ENCODE data around the gene ADCY1. TPM values are rescaled to one million over a fixed set of nuclear protein-coding genes. Genes with fewer than 3 reads are reported as not detected.

Gene ADCY1
- total RNA-seq, 4 donors from 2014 or later = 0.15 to 0.72 (median 0.26) TPM

DNA sequence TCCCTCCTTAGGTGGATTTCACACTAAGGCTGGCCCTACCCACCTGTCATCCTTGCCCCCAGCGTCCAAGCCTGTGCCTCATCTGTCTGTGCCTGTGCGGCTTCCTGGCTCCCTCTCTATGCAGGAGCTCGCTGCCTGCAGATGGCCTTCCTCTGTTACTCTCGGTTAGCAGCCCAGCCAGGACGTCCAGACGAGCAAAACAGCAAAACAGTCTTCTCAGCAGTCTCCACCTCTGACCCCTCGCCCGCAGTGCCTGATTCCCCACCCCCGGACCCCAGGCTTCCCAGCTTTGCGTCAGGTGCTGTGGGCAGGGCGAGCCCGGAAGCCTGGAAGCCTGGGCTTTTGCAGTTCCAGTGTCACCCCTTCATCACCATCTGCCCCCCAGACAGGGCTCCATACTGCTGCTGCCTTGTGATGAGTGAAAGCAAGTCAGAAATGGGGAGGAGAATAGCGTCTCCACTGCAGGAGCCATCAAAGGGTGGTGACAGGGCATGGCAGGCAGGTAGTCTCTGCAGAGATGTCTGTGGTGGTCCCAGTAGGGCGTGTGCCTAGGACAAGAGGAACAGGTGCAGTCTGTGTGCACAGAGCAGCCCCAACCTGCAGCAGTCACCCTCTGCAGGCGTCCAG lies 88.5 kb downstream of the ADCY1 start:
- Histone ChIP-seq H3K4me3 (no peak overlapping the region), H3K36me3 (no peaks in the 10 kb centered on the region), H3K4me1 (no peaks in the 10 kb centered on the region), H3K27ac (no peak overlapping the region), H3K27me3 (no peaks in the 10 kb centered on the region), H3K9me3 (no peaks in the 10 kb centered on the region)
- DNase-seq (ENCODE audit: low spot score in 2 of 2) = peak in 1 of 2 donors; percentile 49
- no peak for TF ChIP-seq EP300 (IDR thresholded peaks at IDR 0.05)
- WGBS = 90% methylated on average over 15 of the region's 15 CpGs

DNA sequence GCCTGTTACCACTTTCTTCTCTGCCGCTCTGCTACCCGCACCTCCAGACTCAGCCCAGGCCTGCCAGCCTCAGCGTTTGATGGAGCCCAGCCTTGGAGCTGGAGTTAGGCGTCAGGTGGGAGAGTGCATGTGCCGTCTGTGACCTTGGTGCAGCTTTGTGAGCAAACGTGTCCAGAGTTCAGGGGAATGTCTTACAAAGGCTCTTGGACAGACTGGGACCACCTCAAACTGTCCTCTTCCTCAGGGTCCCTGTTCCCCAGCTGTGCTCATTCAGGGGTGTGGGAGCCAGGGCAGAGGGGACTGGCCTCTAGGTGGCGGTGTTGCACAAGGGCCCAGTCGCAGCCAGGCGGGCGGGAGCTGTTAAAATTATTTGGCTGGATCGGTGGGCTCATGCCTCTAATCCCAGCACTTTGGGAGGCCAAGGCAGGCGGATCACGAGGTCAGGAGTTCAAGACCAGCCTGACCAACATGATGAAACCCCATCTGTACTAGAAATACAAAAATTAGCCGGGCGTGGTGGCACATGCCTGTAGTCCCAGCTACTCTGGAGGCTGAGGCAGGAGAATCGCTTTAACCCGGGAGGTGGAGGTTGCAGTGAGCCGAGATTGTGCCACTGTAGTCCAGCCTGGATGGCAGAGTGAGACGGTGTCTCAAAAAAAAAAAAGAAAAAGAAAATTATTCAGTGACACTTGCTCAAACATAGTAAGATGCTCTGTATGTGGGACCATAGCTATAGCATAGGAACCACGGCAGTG lies 89.2 kb downstream of the ADCY1 start:
- 84% methylated on average over 19 of the region's 20 CpGs for WGBS

DNA sequence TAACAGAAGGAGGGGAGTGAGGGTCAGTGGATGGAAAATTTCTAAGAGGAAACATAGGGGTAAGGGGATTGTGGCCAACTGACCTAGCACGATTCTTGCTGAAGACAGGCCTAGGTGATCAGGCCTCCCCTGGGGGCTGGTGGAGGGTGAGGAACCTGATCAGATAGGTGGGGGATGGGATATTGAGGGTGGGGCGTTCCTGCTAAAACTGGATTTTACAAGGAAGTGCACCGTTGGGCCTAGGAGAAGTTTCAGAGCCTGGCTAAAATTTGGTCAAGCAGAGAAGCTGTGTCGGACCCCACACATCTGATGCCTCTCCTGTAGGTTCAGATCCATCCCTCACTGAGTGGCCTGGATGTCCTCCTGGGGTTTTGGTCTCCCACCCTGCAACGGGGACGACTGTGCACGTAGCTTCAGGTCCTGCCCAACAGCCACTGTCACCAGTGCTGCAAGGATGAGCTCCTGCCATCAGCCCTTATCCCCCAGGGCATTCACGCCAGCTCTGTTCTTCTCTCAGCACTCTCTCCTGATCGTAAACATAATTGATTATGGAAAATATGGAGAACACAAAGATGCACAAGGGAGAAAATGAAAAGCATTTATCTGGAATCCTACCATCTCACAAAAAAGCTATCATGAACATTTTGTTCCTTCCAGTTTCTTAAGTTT lies 89.9 kb downstream of the ADCY1 start:
- Histone ChIP-seq H3K9me3 (no peaks in the 10 kb centered on the region), H3K36me3 (no peaks in the 10 kb centered on the region), H3K4me3 (no peak overlapping the region), H3K4me1 (no peaks in the 10 kb centered on the region), H3K27me3 (no peaks in the 10 kb centered on the region), H3K27ac (no peak overlapping the region)
- peak in 1 of 2 donors; percentile 55 for DNase-seq (ENCODE audit: low spot score in 2 of 2)
- WGBS = 74% methylated on average over 8 of the region's 9 CpGs
- TF ChIP-seq POLR2AphosphoS5 (IDR thresholded peaks at IDR 0.05) = no peak
- TF ChIP-seq POLR2A (IDR thresholded peaks at IDR 0.05) = no peak
- no peak for TF ChIP-seq EP300 (IDR thresholded peaks at IDR 0.05)
- TF ChIP-seq, protein P1, sequence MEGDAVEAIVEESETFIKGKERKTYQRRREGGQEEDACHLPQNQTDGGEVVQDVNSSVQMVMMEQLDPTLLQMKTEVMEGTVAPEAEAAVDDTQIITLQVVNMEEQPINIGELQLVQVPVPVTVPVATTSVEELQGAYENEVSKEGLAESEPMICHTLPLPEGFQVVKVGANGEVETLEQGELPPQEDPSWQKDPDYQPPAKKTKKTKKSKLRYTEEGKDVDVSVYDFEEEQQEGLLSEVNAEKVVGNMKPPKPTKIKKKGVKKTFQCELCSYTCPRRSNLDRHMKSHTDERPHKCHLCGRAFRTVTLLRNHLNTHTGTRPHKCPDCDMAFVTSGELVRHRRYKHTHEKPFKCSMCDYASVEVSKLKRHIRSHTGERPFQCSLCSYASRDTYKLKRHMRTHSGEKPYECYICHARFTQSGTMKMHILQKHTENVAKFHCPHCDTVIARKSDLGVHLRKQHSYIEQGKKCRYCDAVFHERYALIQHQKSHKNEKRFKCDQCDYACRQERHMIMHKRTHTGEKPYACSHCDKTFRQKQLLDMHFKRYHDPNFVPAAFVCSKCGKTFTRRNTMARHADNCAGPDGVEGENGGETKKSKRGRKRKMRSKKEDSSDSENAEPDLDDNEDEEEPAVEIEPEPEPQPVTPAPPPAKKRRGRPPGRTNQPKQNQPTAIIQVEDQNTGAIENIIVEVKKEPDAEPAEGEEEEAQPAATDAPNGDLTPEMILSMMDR (IDR thresholded peaks at IDR 0.05) = no peak

More for the DNA sequence above, 89.2 kb downstream of the ADCY1 start:
- peak in 1 of 2 donors; percentile 76 for DNase-seq (ENCODE audit: low spot score in 2 of 2)
- H3K9me3 ChIP-seq = no peaks in the 10 kb centered on the region
- H3K36me3 ChIP-seq = no peaks in the 10 kb centered on the region
- H3K27ac ChIP-seq = no peak overlapping the region
- TF ChIP-seq, protein P1 (IDR thresholded peaks at IDR 0.05) = peak in 1 of 2 donors; percentile 25
- TF ChIP-seq POLR2AphosphoS5 (IDR thresholded peaks at IDR 0.05) = no peak
- no peaks in the 10 kb centered on the region for H3K27me3 ChIP-seq
- no peak overlapping the region for H3K4me3 ChIP-seq
- H3K4me1 ChIP-seq = no peaks in the 10 kb centered on the region

DNA sequence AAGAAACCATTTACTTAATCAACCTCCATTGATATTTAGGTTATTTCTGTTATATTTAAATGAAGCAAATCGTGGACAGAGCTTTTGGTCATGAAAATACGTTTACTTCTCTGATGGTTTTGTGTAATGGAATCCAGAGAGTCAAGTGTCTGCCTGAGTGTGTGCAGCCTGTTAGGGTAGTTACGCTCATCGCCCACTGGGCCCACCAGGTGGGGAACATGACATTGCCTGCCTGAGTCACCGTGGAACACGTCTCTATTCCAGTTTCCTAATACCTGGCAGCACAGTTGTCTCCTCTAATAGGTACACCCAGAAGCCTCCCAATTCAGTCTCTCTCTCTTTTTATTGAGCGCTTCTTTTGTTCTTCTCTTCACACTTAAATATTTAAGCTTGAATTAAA lies 91.0 kb downstream of the ADCY1 start:
- no peaks in the 10 kb centered on the region for H3K36me3 ChIP-seq
- WGBS = 81% methylated on average over 7 of the region's 7 CpGs
- H3K27ac ChIP-seq = no peak overlapping the region
- no peaks in the 10 kb centered on the region for H3K27me3 ChIP-seq
- no peak overlapping the region for H3K4me3 ChIP-seq
- H3K9me3 ChIP-seq = no peaks in the 10 kb centered on the region
- DNase-seq (ENCODE audit: low spot score in 2 of 2) = peak in 1 of 2 donors; percentile 50
- TF ChIP-seq POLR2AphosphoS5 (IDR thresholded peaks at IDR 0.05) (no peak), POLR2A (IDR thresholded peaks at IDR 0.05) (no peak), EP300 (IDR thresholded peaks at IDR 0.05) (no peak)
- TF ChIP-seq, protein P1 (IDR thresholded peaks at IDR 0.05) = no peak
- no peaks in the 10 kb centered on the region for H3K4me1 ChIP-seq

DNA sequence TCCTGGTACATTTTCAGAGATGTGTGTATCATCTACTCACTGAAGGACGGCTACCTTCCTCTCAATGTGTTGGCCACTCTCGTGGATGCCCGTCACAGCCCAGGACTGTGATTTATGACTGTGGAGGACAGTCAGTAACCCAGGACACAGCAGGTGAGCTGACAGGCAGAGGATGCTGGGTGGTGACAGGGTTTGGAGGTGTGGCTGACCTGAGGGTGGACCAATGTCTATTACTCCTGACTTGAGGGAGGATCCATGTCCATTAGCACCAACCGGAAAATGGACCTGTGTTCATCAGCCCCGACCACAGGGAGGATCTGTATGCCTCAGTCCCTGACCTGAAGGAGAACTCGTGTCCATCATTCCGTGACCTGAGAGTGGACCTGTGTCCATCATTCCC lies 96.1 kb downstream of the ADCY1 start:
- no peak for TF ChIP-seq POLR2AphosphoS5 (IDR thresholded peaks at IDR 0.05)
- Histone ChIP-seq H3K36me3 (no peaks in the 10 kb centered on the region), H3K4me1 (no peaks in the 10 kb centered on the region), H3K27me3 (no peaks in the 10 kb centered on the region), H3K4me3 (no peak overlapping the region), H3K27ac (no peak overlapping the region), H3K9me3 (no peaks in the 10 kb centered on the region)
- 56% methylated on average over 4 of the region's 7 CpGs for WGBS
- DNase-seq (ENCODE audit: low spot score in 2 of 2) = peak in 1 of 2 donors; percentile 38

DNA sequence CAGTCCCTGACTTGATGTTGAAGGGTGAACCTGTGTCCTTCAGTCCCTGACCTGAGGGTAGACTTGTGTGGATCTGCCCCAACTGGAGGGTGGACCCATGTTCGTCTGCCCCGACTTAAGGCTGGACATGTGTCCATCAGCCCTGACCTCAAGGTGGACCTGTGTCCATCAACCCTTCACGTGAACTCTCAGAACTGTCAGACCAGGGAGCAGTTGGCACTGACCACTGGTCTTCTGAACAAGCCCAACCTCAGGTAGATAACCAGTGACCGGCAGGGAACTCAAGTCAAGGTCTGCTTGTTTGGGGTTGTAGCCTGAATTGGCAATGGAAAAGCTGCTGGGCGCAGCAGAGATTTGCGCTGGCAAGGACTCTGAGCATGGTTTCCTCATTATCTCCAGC lies 96.5 kb downstream of the ADCY1 start:
- DNase-seq (ENCODE audit: low spot score in 2 of 2) = peak in 1 of 2 donors; percentile 50
- no peaks in the 10 kb centered on the region for H3K9me3 ChIP-seq

More for the DNA sequence above, 96.5 kb downstream of the ADCY1 start:
- TF ChIP-seq, protein P1 (IDR thresholded peaks at IDR 0.05) = no peak
- TF ChIP-seq POLR2A (IDR thresholded peaks at IDR 0.05) (no peak), POLR2AphosphoS5 (IDR thresholded peaks at IDR 0.05) (no peak), EP300 (IDR thresholded peaks at IDR 0.05) (no peak)
- H3K27me3 ChIP-seq = no peaks in the 10 kb centered on the region
- H3K4me3 ChIP-seq = no peak overlapping the region
- H3K36me3 ChIP-seq = no peaks in the 10 kb centered on the region
- H3K27ac ChIP-seq = no peak overlapping the region
- 100% methylated on average over 2 of the region's 6 CpGs for WGBS
- H3K4me1 ChIP-seq = no peaks in the 10 kb centered on the region

Measured in suprapubic skin (tissue), 4 donors.